H1 (cell line): ENCODE measurements around the gene ANAPC2. TPM values are rescaled to one million over a fixed set of nuclear protein-coding genes. Genes with fewer than 3 reads are reported as not detected.
A peak's percentile ranks its signal among the peaks of the same experiment; 100 is the strongest.

ENCODE experiments used
- CTCF ChIA-PET: fragments of 300-600 bp; sonication (Branson Sonifier 250); formaldehyde crosslinking; loops from one replicate; lab custom pipeline; 2021; ENCODE audit not compliant: partially characterized antibody; lab: Charles Lee
- POLR2A ChIA-PET: fragments of 300-600 bp; sonication (Branson Sonifier 250); formaldehyde crosslinking; loops from one replicate; lab custom pipeline; 2021; ENCODE audit warnings: inconsistent platforms; ENCODE audit not compliant: partially characterized antibody; lab: Charles Lee
- DNase-seq, 2 experiments: peaks; one replicate each; pipeline versions ENCODE4 v3.0.0 to v3.0.0-alpha.2; 2010 to 2022; ENCODE audit warnings: low spot score in 2 of 2, low read depth in 1 of 2, mixed read lengths in 1 of 2
- FAIRE-seq: peaks from 2 replicates; lab custom pipeline; 2011; peaks lifted over from hg19 to GRCh38; lab: Jason Lieb, UNC
- H2AFZ ChIP-seq: 2 replicates; pipeline ENCODE4 v1.8.1; 2012; ENCODE audit warnings: low read length, inconsistent platforms
- H2AK5ac ChIP-seq: 2 replicates; pipeline ENCODE4 v1.6.1; 2013; ENCODE audit warnings: low read depth, low read length
- H2BK120ac ChIP-seq: replicated peaks from 2 replicates; pipeline ENCODE3; 2013; ENCODE audit warnings: low read depth, low read length, inconsistent platforms
- H2BK12ac ChIP-seq: 2 replicates; pipeline ENCODE4 v1.6.1; 2013; ENCODE audit warnings: low read depth, low read length
- H2BK15ac ChIP-seq: 2 replicates; pipeline ENCODE4 v1.6.1; 2013; ENCODE audit warnings: low read length
- H2BK20ac ChIP-seq: 2 replicates; pipeline ENCODE4 v1.6.1; 2013; ENCODE audit warnings: low read length
- H2BK5ac ChIP-seq: 2 replicates; pipeline ENCODE4 v1.6.1; 2013; ENCODE audit warnings: low read depth, low read length
- H3K14ac ChIP-seq: 2 replicates; pipeline ENCODE4 v1.6.1; 2013; ENCODE audit warnings: inconsistent platforms; ENCODE audit not compliant: insufficient read length
- H3K18ac ChIP-seq: 2 replicates; pipeline ENCODE4 v1.6.1; 2013; ENCODE audit warnings: low read length; ENCODE audit errors: extremely low read depth
- H3K23ac ChIP-seq: 2 replicates; pipeline ENCODE4 v1.6.1; 2013; ENCODE audit warnings: inconsistent platforms; ENCODE audit not compliant: insufficient read length
- H3K23me2 ChIP-seq: 2 replicates; pipeline ENCODE4 v1.6.1; 2013; ENCODE audit warnings: low read depth, low read length
- H3K27ac ChIP-seq: 2 replicates; pipeline ENCODE4 v1.6.1; 2011; ENCODE audit warnings: low read depth, low read length, inconsistent platforms
- H3K27me3 ChIP-seq, 4 experiments: replicated peaks in 1 of 4; 1 replicate in 1 of 4; 2 replicates in 3 of 4; pipeline versions ENCODE4 v1.6.1 to v1.8.1; 2011 to 2013; ENCODE audit warnings: low read length in 3 of 4, mild to moderate bottlenecking in 3 of 4, inconsistent platforms in 2 of 4, mixed read lengths in 2 of 4, moderate library complexity in 1 of 4; ENCODE audit not compliant: control insufficient read depth in 3 of 4, insufficient read depth in 3 of 4; ENCODE audit errors: extremely low read depth in 1 of 4
- H3K36me3 ChIP-seq, 4 experiments: 2 replicates each; pipeline versions ENCODE4 v1.6.1 to v1.8.1; 2011 to 2013; ENCODE audit warnings: mild to moderate bottlenecking in 4 of 4, low read length in 3 of 4, moderate library complexity in 2 of 4, control low read depth in 1 of 4, inconsistent platforms in 1 of 4; ENCODE audit not compliant: insufficient read depth in 4 of 4, control insufficient read depth in 2 of 4
- H3K4ac ChIP-seq: replicated peaks from 2 replicates; pipeline ENCODE3; 2013; ENCODE audit warnings: low read length, low read depth, mixed read lengths, inconsistent platforms; ENCODE audit not compliant: insufficient read length
- H3K4me1 ChIP-seq, 4 experiments: replicated peaks in 1 of 4; 1 replicate in 1 of 4; 2 replicates in 3 of 4; pipeline versions ENCODE4 v1.6.1 to v1.8.1; 2011 to 2013; ENCODE audit warnings: low read length in 3 of 4, inconsistent platforms in 2 of 4, mixed read lengths in 1 of 4; ENCODE audit not compliant: insufficient read depth in 4 of 4, control insufficient read depth in 3 of 4
- H3K4me2 ChIP-seq, 2 experiments: 2 replicates each; pipeline versions ENCODE4 v1.6.1 to v1.8.1; 2011 to 2013; ENCODE audit warnings: low read depth in 2 of 2, low read length in 2 of 2, control low read depth in 1 of 2, inconsistent platforms in 1 of 2, mild to moderate bottlenecking in 1 of 2; ENCODE audit not compliant: insufficient read depth in 1 of 2
- H3K4me3 ChIP-seq, 4 experiments: fragments of 200-600, 300-600 bp in 1 of 4; sonication (generic), shearing (Covaris generic), sonication (Bioruptor Twin) in 1 of 4; 2 replicates each; pipeline versions ENCODE4 v1.5.1 to v1.8.1; 2011 to 2016; ENCODE audit warnings: low read length in 4 of 4, low read depth in 3 of 4, control low read depth in 2 of 4, inconsistent platforms in 2 of 4, mild to moderate bottlenecking in 2 of 4, mixed read lengths in 1 of 4, moderate library complexity in 1 of 4; ENCODE audit not compliant: insufficient read depth in 2 of 4; ENCODE audit errors: extremely low read depth in 1 of 4
- H3K56ac ChIP-seq: replicated peaks from 2 replicates; pipeline ENCODE3; 2013; ENCODE audit warnings: low read depth, mild to moderate bottlenecking, mixed read lengths, low read length, inconsistent platforms; ENCODE audit not compliant: insufficient read length
- H3K79me1 ChIP-seq: 2 replicates; pipeline ENCODE4 v1.6.1; 2013; ENCODE audit warnings: low read depth, low read length, control low read depth
- H3K79me2 ChIP-seq, 2 experiments: 2 replicates each; pipeline versions ENCODE4 v1.6.1 to v1.8.1; 2012 to 2013; ENCODE audit warnings: low read length in 2 of 2, mild to moderate bottlenecking in 2 of 2, inconsistent platforms in 1 of 2; ENCODE audit not compliant: insufficient read depth in 2 of 2, control insufficient read depth in 1 of 2
- H3K9ac ChIP-seq, 4 experiments: replicated peaks in 1 of 4; 1 replicate in 1 of 4; 2 replicates in 3 of 4; pipeline versions ENCODE4 v1.6.1 to v1.8.1; 2011 to 2013; ENCODE audit warnings: low read depth in 3 of 4, low read length in 3 of 4, control low read depth in 2 of 4, mild to moderate bottlenecking in 2 of 4, moderate library complexity in 2 of 4, inconsistent platforms in 1 of 4; ENCODE audit errors: extremely low read depth in 1 of 4
- H3K9me3 ChIP-seq, 2 experiments: 2 replicates each; pipeline versions ENCODE4 v1.6.1 to v1.8.1; 2012 to 2013; ENCODE audit warnings: mild to moderate bottlenecking in 2 of 2, moderate library complexity in 2 of 2, control low read depth in 1 of 2, inconsistent platforms in 1 of 2, low read depth in 1 of 2, low read length in 1 of 2, mixed read lengths in 1 of 2; ENCODE audit not compliant: insufficient read depth in 2 of 2
- H4K20me1 ChIP-seq, 2 experiments: replicated peaks in 1 of 2; 2 replicates each; pipeline versions ENCODE3 to v1.8.1; 2011 to 2013; ENCODE audit warnings: inconsistent platforms in 2 of 2, low read length in 2 of 2, mild to moderate bottlenecking in 1 of 2; ENCODE audit not compliant: insufficient read depth in 2 of 2, control insufficient read depth in 1 of 2
- H4K5ac ChIP-seq: 2 replicates; pipeline ENCODE4 v1.6.1; 2013; ENCODE audit warnings: low read length, low read depth, mixed read lengths, inconsistent platforms; ENCODE audit not compliant: insufficient read length
- H4K8ac ChIP-seq: 2 replicates; pipeline ENCODE4 v1.8.0; 2013; ENCODE audit warnings: mild to moderate bottlenecking, moderate library complexity, low read length, inconsistent platforms; ENCODE audit not compliant: insufficient read depth; ENCODE audit errors: extremely low read depth
- H4K91ac ChIP-seq: replicated peaks from 2 replicates; pipeline ENCODE3; 2013; ENCODE audit warnings: low read length, mixed read lengths, inconsistent platforms; ENCODE audit not compliant: insufficient read length
- BRCA1 ChIP-seq: IDR thresholded peaks from 2 replicates; pipeline ENCODE4 v1.6.1; 2012; ENCODE audit warnings: low read depth, low read length, improper control_type of control experiment
- EGR1 ChIP-seq: IDR thresholded peaks from 2 replicates; pipeline ENCODE4 v1.6.1; 2011; ENCODE audit warnings: low read depth, low read length, borderline replicate concordance
- FOSL1 ChIP-seq: IDR thresholded peaks from 2 replicates; pipeline ENCODE4 v1.6.1; 2011; ENCODE audit warnings: mild to moderate bottlenecking, low read depth, low read length, moderate library complexity; ENCODE audit not compliant: insufficient read depth
- GABPA ChIP-seq: IDR thresholded peaks from 2 replicates; pipeline ENCODE4 v1.6.1; 2011; ENCODE audit warnings: mild to moderate bottlenecking, low read length, moderate library complexity, borderline replicate concordance; ENCODE audit not compliant: insufficient read depth
- NRF1 ChIP-seq: IDR thresholded peaks from 2 replicates; pipeline ENCODE4 v1.6.1; 2011; ENCODE audit warnings: mild to moderate bottlenecking, low read depth, low read length, improper control_type of control experiment
- RNF2 ChIP-seq: fragments of 200-900, 300-1000 bp; sonication (generic); IDR thresholded peaks from 2 replicates; pipeline ENCODE4 v1.7.1; 2016; ENCODE audit warnings: borderline replicate concordance, low read depth, mild to moderate bottlenecking, antibody characterized with exemption, low read length; ENCODE audit not compliant: poor library complexity, severe bottlenecking; ENCODE audit errors: missing control alignments
- WGBS, 2 experiments: shearing (Covaris generic) in 1 of 2; methylation state at CpG; one replicate each; pipeline versions ENCODE4 v1.1.6 to v1.1.7; 2013 to 2015; ENCODE audit warnings: low lambda C conversion rate in 2 of 2, mixed read lengths in 2 of 2, inconsistent platforms in 1 of 2, low coverage in 1 of 2, missing lambda C conversion rate in 1 of 2; ENCODE audit not compliant: insufficient replicate concordance in 2 of 2, insufficient coverage in 1 of 2, insufficient read length in 1 of 2; ENCODE audit errors: extremely low coverage in 1 of 2, missing lambda C conversion rate in 1 of 2; 5-methylcytosine and 5-hydroxymethylcytosine counted together
- polyA plus RNA-seq, 7 experiments: library from polyadenylated mRNA; depleted of rRNA in 3 of 7; stranded (reverse) in 5 of 7; unstranded in 2 of 7; fragments of >200 nt in 5 of 7; fragments of 200-250 nt in 2 of 7; gene quantifications; 1 replicate in 5 of 7; 2 replicates in 1 of 7; 4 replicates in 1 of 7; pipeline versions ENCODE4 v1.2.1 to v1.2.3, GENCODE V29; 2011 to 2013; ENCODE audit warnings: missing spikeins in 2 of 7, mixed read lengths in 2 of 7
- total RNA-seq: library from RNA; stranded (reverse); fragmentation: NEBNext Ultra II Directional; extraction: Animal tissue kit (Norgen Biotek cat#: 25700); gene quantifications from 2 replicates; pipeline ENCODE4 v1.2.1, GENCODE V29; 2021

The ANAPC2 gene
- total and polyA plus RNA-seq, 2 of the 8 experiments (the other 6 are each of a cell fraction or from before 2014, with no cell fraction given), result 30.2 to 37.7 TPM

- H3K79me2 ChIP-seq, result no peaks in the 10 kb centered on the region
- H3K4me1 ChIP-seq, result peaks cover 0 to 24% (median 14%) of the 10 kb centered on the region in 4 experiments; a peak in 6 of 7 replicates
- TF ChIP-seq FOSL1, result no peak
- no peak for TF ChIP-seq EGR1
- no peak for TF ChIP-seq NRF1
- no peak for TF ChIP-seq RNF2
- TF ChIP-seq GABPA, result no peak
- TF ChIP-seq BRCA1, result no peak
- H4K20me1 ChIP-seq, result peaks cover 0 to 11% of the 10 kb centered on the region in 2 experiments
- no peak overlapping the region for H3K56ac ChIP-seq
- H3K36me3 ChIP-seq, result no peaks in the 10 kb centered on the region; a peak in 1 of 8 replicates
- ChIA-PET POLR2A (interaction anchor here (0.7 to 3.3 kb wide), 7 partner anchors 13 to 71 kb away, joined by 3 to 14 read pairs (median 4); partner anchors contain the start of genes ANAPC2 and SSNA1), CTCF (interaction anchor here (0.6 to 4.3 kb wide), 14 partner anchors 11 to 487 kb away, joined by 3 to 29 read pairs (median 4); partner anchors contain the start of genes ANAPC2, RNF224 and SSNA1)
- no peaks in the 10 kb centered on the region for H3K9me3 ChIP-seq
- H4K91ac ChIP-seq, result no peak overlapping the region
- no peak for DNase-seq
- no peak overlapping the region for H2AFZ ChIP-seq
- H2AK5ac ChIP-seq, result no peak overlapping the region
- no peak overlapping the region for H3K9ac ChIP-seq
- no peak overlapping the region for H3K23ac ChIP-seq
- no peak for FAIRE-seq
- H2BK20ac ChIP-seq, result no peak overlapping the region
- H3K4me3 ChIP-seq, result peak overlapping the region in 1 of 4 experiments; percentile 65; a peak in 1 of 8 replicates
- no peak overlapping the region for H3K27ac ChIP-seq
- H3K79me1 ChIP-seq, result no peaks in the 10 kb centered on the region
- no peak overlapping the region for H2BK120ac ChIP-seq
- H4K8ac ChIP-seq, result no peak overlapping the region
- 69% methylated on average over 10 of the region's 14 CpGs; no CpG with 5 or more reads in 1 of the 2 experiments for WGBS, 2 experiments
- no peak overlapping the region for H3K4ac ChIP-seq
- peak overlapping the region; percentile 68 to 96 for H3K4me2 ChIP-seq
- H3K23me2 ChIP-seq, result peaks cover 15% of the 10 kb centered on the region; the same call in 1 of the 2 replicates
- no peak overlapping the region for H3K18ac ChIP-seq
- no peak overlapping the region for H2BK5ac ChIP-seq
- peaks cover 36 to 69% (median 58%) of the 10 kb centered on the region in 4 experiments for H3K27me3 ChIP-seq
- peak overlapping the region; percentile 88; the same call in 1 of the 2 replicates for H2BK15ac ChIP-seq
- no peak overlapping the region for H3K14ac ChIP-seq
- H2BK12ac ChIP-seq, result 0 out of 2 replicates have a peak overlapping the region, but pooled peaks have one; percentile 23
- no peak overlapping the region for H4K5ac ChIP-seq
Observed at GRCh38 chr9:137170486-137171148, 17.7 kb downstream of the ANAPC2 start.
